ENCODE results near the gene SAP30L. TPM values are rescaled to one million over a fixed set of nuclear protein-coding genes. Genes with fewer than 3 reads are reported as not detected.

SAP30L gene
- polyA plus RNA-seq, 1 donor (not counting 4 experiments of a cell fraction or from before 2014, with no cell fraction given): 42.1 TPM

- dilution Hi-C loops (cut with MboI; ENCODE audit: extremely low pct_ligation_motif_present, low sequenced_read_pairs): no loop called here
- no peak for DNase-seq (ENCODE audit: low read depth, low spot score)
- no peak overlapping the region for H3K4me2 ChIP-seq (ENCODE audit: control insufficient read depth, extremely low read depth, insufficient read depth, low read depth, low read length)
Observed at GRCh38 chr5:154465169-154465568, 19.4 kb downstream of the SAP30L start.

DNA sequence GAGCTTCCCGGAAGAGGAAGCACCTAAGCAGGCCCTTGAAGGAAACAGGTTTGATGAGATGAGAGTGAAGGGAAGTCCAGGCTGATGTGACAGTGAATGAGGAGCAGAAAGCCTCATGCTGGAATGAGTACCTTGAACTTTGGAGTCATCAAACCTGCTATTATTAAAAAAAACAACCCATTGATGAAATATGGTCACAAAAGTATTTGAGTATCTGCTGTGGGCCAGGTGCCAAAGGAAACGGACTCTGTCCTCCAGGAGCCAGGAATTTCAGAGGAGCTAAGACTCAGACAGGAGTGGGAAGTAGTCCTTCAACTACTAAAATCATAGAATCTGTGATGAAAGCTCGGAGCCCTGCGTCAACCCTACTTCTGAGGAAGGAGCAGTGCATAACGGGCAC lies 20.4 kb downstream of the SAP30L start:
- no peaks in the 10 kb centered on the region for H4K20me1 ChIP-seq (ENCODE audit: control insufficient read depth, extremely low read depth, insufficient read depth, low read length)
- dilution Hi-C loops (cut with MboI; ENCODE audit: extremely low pct_ligation_motif_present, low sequenced_read_pairs): no loop called here
- no peaks in the 10 kb centered on the region for H3K9me3 ChIP-seq (ENCODE audit: control insufficient read depth, low read depth, low read length)
- H3K9ac ChIP-seq (ENCODE audit: control insufficient read depth, extremely low read depth, insufficient read depth, low read length): no peak overlapping the region
- TF ChIP-seq EZH2 (IDR thresholded peaks at IDR 0.05; ENCODE audit: low read length): no peak
- TF ChIP-seq, protein P1, sequence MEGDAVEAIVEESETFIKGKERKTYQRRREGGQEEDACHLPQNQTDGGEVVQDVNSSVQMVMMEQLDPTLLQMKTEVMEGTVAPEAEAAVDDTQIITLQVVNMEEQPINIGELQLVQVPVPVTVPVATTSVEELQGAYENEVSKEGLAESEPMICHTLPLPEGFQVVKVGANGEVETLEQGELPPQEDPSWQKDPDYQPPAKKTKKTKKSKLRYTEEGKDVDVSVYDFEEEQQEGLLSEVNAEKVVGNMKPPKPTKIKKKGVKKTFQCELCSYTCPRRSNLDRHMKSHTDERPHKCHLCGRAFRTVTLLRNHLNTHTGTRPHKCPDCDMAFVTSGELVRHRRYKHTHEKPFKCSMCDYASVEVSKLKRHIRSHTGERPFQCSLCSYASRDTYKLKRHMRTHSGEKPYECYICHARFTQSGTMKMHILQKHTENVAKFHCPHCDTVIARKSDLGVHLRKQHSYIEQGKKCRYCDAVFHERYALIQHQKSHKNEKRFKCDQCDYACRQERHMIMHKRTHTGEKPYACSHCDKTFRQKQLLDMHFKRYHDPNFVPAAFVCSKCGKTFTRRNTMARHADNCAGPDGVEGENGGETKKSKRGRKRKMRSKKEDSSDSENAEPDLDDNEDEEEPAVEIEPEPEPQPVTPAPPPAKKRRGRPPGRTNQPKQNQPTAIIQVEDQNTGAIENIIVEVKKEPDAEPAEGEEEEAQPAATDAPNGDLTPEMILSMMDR (optimal IDR thresholded peaks at IDR 0.05 in 1 of 3, IDR thresholded peaks at IDR 0.05 in 1 of 3, conservative IDR thresholded peaks at IDR 0.05 in 1 of 3; ENCODE audit: extremely low read depth in 1 of 3, insufficient read depth in 2 of 3, low read length in 3 of 3): no peak
- no peak overlapping the region for H3K27ac ChIP-seq (ENCODE audit: control insufficient read depth, insufficient read depth, low read length)
- H3K9me1 ChIP-seq (ENCODE audit: control insufficient read depth, extremely low read depth, insufficient read depth, low read length): no peaks in the 10 kb centered on the region
- H3K36me3 ChIP-seq (ENCODE audit: control insufficient read depth in 2 of 2, extremely low read depth in 1 of 2, insufficient read depth in 2 of 2, low read length in 2 of 2): no peaks in the 10 kb centered on the region
- no peaks in the 10 kb centered on the region for H3K79me2 ChIP-seq (ENCODE audit: control insufficient read depth, insufficient read depth, low read length)
- DNase-seq (ENCODE audit: low read depth, low spot score) (no peak), FAIRE-seq (no peak)
- H3K4me3 ChIP-seq (ENCODE audit: control insufficient read depth in 2 of 3, extremely low read depth in 1 of 3, insufficient read depth in 2 of 3, low read depth in 1 of 3, low read length in 3 of 3): no peak overlapping the region
- no peaks in the 10 kb centered on the region for H3K4me1 ChIP-seq (ENCODE audit: control insufficient read depth, extremely low read depth, insufficient read depth, low read length)
- H2AFZ ChIP-seq (ENCODE audit: control insufficient read depth, low read length): no peak overlapping the region
- H3K27me3 ChIP-seq (ENCODE audit: control insufficient read depth, extremely low read depth, insufficient read depth, low read length): peaks cover 13% of the 10 kb centered on the region
- no peak overlapping the region for H3K4me2 ChIP-seq (ENCODE audit: control insufficient read depth, extremely low read depth, insufficient read depth, low read depth, low read length)

More at GRCh38 chr5:154465169-154465568, 19.4 kb downstream of the SAP30L start:
- TF ChIP-seq EZH2 (IDR thresholded peaks at IDR 0.05; ENCODE audit: low read length): no peak
- TF ChIP-seq, protein P1 (optimal IDR thresholded peaks at IDR 0.05 in 1 of 3, IDR thresholded peaks at IDR 0.05 in 1 of 3, conservative IDR thresholded peaks at IDR 0.05 in 1 of 3; ENCODE audit: extremely low read depth in 1 of 3, insufficient read depth in 2 of 3, low read length in 3 of 3): no peak
- no peaks in the 10 kb centered on the region for H4K20me1 ChIP-seq (ENCODE audit: control insufficient read depth, extremely low read depth, insufficient read depth, low read length)
- H3K4me3 ChIP-seq (ENCODE audit: control insufficient read depth in 2 of 3, extremely low read depth in 1 of 3, insufficient read depth in 2 of 3, low read depth in 1 of 3, low read length in 3 of 3): no peak overlapping the region
- H3K9ac ChIP-seq (ENCODE audit: control insufficient read depth, extremely low read depth, insufficient read depth, low read length): no peak overlapping the region
- no peak overlapping the region for H3K27ac ChIP-seq (ENCODE audit: control insufficient read depth, insufficient read depth, low read length)
- H3K36me3 ChIP-seq (ENCODE audit: control insufficient read depth in 2 of 2, extremely low read depth in 1 of 2, insufficient read depth in 2 of 2, low read length in 2 of 2): no peaks in the 10 kb centered on the region
- H3K27me3 ChIP-seq (ENCODE audit: control insufficient read depth, extremely low read depth, insufficient read depth, low read length): peaks cover 3% of the 10 kb centered on the region
- no peaks in the 10 kb centered on the region for H3K4me1 ChIP-seq (ENCODE audit: control insufficient read depth, extremely low read depth, insufficient read depth, low read length)
- no peaks in the 10 kb centered on the region for H3K9me3 ChIP-seq (ENCODE audit: control insufficient read depth, low read depth, low read length)
- no peaks in the 10 kb centered on the region for H3K9me1 ChIP-seq (ENCODE audit: control insufficient read depth, extremely low read depth, insufficient read depth, low read length)
- H3K79me2 ChIP-seq (ENCODE audit: control insufficient read depth, insufficient read depth, low read length): no peaks in the 10 kb centered on the region
- FAIRE-seq: no peak
- no peak overlapping the region for H2AFZ ChIP-seq (ENCODE audit: control insufficient read depth, low read length)

All from keratinocyte (primary cell).